Fibroblast of mammary gland (primary cell): ENCODE data around the gene KCNK17.

Experiments
- DNase-seq: peaks from one replicate; pipeline ENCODE4 v3.0.0-alpha.2; 2010; ENCODE audit warnings: low read depth
- H3K4me3 ChIP-seq: 2 replicates; pipeline ENCODE4 v1.5.1; 2011; ENCODE audit warnings: low read depth, mild to moderate bottlenecking, low read length, moderate library complexity; ENCODE audit not compliant: control insufficient read depth
- TF ChIP-seq, protein P1 (sequence below): conservative IDR thresholded peaks from 2 replicates; pipeline ENCODE4 v1.5.1; 2011; ENCODE audit warnings: low read depth, low read length, inconsistent platforms; ENCODE audit not compliant: control insufficient read depth, insufficient read depth

The KCNK17 gene

DNA sequence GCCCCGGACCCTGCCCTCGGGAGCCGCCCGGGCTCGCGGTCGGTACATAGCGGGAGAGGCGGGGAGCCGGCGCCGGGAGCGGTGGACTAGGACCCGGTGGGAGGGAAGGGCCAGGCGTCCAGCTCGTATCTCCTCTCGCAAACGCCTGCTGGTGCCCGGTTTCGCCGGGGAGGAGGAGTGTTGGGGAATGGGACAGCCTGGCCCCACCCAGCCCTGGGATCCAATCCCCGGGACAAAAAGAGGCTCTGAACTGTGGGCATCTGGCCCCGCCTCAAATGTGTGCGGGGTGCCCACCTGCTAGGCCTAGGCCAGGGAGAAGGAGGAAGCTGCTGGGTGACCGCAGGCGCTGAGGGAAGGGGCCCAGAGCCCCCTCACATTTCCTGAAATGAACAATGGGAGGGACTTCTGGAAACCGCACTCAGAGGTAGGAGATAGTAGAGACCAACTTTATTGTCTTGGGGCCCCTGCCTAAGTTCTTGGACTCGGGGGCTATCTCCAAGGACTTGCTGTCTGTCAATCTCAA is at the start of gene KCNK17:
KCNK17 (minus strand) TSS at position 147 of the 523 bp plus-strand sequence; CDS start at position 48, 99 bp downstream.
- H3K4me3 ChIP-seq = no peak within 1 kb of the TSS
- DNase-seq = no peak
- TF ChIP-seq, protein P1, sequence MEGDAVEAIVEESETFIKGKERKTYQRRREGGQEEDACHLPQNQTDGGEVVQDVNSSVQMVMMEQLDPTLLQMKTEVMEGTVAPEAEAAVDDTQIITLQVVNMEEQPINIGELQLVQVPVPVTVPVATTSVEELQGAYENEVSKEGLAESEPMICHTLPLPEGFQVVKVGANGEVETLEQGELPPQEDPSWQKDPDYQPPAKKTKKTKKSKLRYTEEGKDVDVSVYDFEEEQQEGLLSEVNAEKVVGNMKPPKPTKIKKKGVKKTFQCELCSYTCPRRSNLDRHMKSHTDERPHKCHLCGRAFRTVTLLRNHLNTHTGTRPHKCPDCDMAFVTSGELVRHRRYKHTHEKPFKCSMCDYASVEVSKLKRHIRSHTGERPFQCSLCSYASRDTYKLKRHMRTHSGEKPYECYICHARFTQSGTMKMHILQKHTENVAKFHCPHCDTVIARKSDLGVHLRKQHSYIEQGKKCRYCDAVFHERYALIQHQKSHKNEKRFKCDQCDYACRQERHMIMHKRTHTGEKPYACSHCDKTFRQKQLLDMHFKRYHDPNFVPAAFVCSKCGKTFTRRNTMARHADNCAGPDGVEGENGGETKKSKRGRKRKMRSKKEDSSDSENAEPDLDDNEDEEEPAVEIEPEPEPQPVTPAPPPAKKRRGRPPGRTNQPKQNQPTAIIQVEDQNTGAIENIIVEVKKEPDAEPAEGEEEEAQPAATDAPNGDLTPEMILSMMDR = no peak

DNA sequence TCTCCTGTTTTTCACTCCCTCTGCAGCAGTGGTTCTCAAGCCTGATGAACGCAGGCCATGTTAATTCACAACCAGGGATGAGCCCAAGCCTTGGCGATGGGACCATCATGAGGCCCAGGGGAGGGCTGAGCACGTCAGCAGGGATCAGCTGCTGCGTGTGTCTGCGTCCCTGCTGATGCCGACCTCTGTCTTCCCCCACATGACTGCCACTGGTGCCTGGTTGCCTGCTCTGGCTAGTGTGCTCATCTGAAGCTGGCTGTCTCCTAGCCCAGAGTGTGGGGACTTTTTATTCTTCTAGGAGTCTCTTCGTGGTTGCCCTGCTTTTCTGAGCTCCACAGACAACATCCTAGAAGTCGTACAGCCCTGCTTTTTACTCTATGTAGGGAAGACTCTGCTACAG is 49.1 kb upstream of the KCNK17 start:
- no peak overlapping the region for H3K4me3 ChIP-seq
- DNase-seq = no peak
- TF ChIP-seq, protein P1 = no peak

- no peak overlapping the region for H3K4me3 ChIP-seq
- TF ChIP-seq, protein P1 = no peak
- no peak for DNase-seq
Observed at GRCh38 chr6:39362487-39362865, 48.3 kb upstream of the KCNK17 start.

DNA sequence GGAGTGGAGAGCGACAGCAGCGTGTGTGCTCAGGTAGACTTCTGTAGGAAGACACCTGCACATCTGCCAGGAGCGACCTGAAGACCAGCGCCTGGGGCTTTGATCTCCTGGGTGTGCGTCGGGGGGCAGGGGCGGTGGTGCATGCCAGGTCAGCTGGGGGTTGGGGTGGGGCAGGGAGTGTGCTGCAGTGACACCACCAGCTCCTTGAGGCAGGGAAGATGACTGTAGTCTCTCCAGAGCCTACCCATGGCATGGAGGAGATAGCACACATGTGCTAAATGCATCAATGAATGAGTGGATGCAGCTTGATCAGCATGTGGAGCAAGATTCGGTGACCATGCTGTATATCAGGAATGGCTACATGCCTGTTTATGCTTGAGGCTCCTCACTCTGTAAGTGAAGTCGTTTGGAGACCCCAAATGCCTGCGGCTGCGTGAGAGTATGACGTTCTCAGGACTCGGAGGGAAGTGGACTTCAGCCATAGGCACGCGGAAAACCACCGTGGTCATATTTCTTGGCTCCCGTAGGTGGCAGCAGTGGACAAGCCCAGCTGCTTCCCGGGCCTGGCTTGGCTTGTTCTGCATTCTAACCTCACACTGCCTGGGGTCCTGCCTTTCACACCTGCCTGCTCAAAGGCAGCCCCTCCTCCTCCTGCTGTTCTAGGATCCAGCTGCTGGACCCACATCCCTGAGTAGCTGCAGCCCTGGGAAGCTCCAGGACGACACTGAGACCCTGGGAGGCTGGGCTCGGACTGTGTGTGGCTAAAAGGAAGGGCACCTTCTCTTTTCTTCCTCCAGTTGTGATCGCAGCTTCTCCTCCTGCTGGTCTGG is 47.7 kb upstream of the KCNK17 start:
- DNase-seq = peak; percentile 62
- H3K4me3 ChIP-seq = no peak overlapping the region
- TF ChIP-seq, protein P1 = peak; percentile 81

DNA sequence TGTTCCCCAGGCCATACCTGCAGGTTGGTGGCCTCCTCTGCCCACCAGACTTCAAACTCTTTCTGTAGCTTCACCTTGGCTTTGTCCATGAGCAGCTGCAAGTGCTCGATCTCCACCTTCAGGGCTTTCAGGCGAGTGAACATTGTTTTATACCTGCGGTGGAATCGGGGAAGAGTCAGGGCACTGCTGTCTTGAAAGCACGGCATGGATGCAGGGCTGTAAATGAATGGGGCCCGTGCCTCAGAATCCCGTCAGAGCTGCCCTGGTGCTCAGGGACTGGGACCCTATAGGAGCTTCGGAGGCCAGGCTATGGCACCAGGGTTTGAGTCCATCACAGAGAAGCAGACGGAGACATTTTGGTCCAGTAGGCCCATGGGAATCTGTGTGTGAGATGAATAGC is 46.2 kb upstream of the KCNK17 start:
- TF ChIP-seq, protein P1 = no peak
- no peak overlapping the region for H3K4me3 ChIP-seq
- no peak for DNase-seq

DNA sequence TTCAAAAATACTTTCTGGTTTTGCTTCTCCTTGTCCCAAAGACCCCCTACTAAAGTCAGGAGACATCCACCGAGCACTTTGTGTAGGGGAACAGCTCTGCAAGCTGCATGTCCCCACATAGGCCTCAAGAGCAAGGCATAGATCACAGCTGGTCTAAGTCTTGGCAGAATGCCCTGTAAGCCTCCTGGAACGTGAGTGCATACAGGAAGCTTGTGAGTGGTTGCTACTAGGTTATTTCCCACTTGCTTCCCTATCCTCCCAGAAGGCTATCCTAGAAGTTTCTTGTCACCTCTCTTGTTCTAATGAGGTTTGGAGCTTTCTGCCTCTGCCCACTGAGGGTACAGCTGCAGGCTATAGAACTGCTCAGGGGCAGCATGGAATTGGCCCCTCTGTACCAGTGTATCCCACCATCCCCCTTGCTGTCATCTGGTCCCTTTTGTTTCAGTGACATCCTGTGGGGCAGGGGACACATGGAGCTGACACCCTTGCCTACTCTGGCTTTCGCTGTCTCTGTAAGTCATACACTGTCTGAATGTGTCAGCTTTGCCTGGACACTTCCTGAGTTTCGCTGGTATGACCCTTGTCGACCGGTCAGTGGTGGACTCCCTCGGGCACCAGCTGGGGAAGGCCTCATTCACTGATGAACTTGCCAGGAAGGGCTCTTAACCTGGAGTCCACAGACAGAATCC is 43.9 kb upstream of the KCNK17 start:
- no peak overlapping the region for H3K4me3 ChIP-seq
- peak; percentile 61 for DNase-seq
- TF ChIP-seq, protein P1 = no peak
